ENCODE measurements around the gene FADD. TPM values are rescaled to one million over a fixed set of nuclear protein-coding genes. Genes with fewer than 3 reads are reported as not detected.

Gene FADD
- total and polyA plus RNA-seq, 7 experiments from 2014 or later: 9.6 to 40.9 (median 27.2) TPM

DNA sequence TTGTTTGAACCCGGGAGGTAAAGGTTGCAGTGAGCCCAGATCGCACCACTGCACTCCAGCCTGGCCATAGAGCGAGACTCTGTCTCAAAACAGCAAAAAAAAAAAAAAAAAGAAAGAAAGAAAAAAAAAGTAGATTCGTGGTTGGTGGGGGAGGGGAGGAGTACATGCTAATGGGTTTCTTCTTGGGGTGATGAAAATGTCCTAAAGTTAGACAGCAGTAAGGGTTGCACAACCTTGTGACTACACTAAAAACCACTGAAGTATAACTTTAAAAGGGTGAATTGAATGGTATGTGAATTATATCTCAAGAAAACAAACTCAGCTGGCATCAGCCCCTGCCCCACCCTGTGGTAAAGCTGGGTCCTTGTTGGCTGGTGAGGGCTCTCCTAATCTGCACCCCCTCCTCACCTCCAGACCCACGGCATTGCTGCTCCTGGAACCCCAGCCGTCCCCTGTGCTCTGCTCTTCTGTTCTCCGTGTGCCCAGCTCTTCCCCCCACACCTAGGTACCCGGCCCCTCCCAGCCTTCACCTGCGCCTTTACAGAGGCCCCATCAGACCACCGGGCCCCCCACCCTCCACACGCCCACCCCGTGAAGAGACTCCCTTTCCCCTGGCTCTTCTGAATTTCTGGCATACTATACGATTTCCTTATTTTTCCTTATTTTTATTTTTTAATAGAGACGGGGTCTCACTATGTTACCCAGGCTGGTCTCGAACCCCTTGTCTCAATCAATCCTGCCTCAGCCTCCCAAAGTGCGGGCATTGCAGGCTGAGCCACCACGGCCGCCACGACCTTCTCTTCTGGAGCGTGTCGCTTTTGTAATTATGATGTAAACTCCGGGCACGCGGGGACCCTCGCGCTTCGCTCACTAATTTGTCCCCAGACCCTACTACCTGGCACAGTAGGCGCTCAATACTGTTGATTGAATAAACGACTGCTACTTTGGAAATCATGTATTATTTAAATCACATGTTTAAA is 924 bp upstream of the FADD start:
- POLR2A ChIA-PET: interaction anchor here (1.0 to 3.3 kb wide), 2 partner anchors 69 to 527 kb away, joined by 3 to 16 read pairs; partner anchors contain the start of genes LTO1 and PPFIA1
- Histone ChIP-seq H3K36me3 (ENCODE audit: control insufficient read depth in 2 of 3, insufficient read depth in 3 of 3, low read length in 3 of 3) (peaks cover 7 to 24% (median 8%) of the 10 kb centered on the region in 3 experiments), H3K27ac (ENCODE audit: low read depth, low read length) (peak overlapping the region; percentile 81), H3K27me3 (ENCODE audit: control insufficient read depth in 2 of 2, insufficient read depth in 2 of 2, low read length in 2 of 2) (no peaks in the 10 kb centered on the region), H3K9me3 (ENCODE audit: control insufficient read depth in 2 of 3, low read length in 3 of 3) (no peaks in the 10 kb centered on the region), H3K4me1 (ENCODE audit: control insufficient read depth in 2 of 2, insufficient read depth in 2 of 2, low read length in 2 of 2) (peaks cover 21 to 34% of the 10 kb centered on the region in 2 donors), H3K4me3 (ENCODE audit: low read length) (peak overlapping the region; percentile 97)
- Mint-ChIP-seq H3K9me3 (peaks cover 0 to 1% (median 0%) of the 10 kb centered on the region in 11 donors), H3K27ac (peak overlapping the region; percentile 86 to 97 (median 94)), H3K36me3 (peaks cover 3 to 20% (median 13%) of the 10 kb centered on the region in 5 donors), H3K4me1 (peaks cover 28 to 45% (median 36%) of the 10 kb centered on the region in 7 donors), H3K27me3 (peaks cover 0 to 6% (median 0%) of the 10 kb centered on the region in 5 donors), H3K4me3 (peak overlapping the region; percentile 92 to 99 (median 96))
- intact Hi-C loops (cut with micrococcal nuclease): loop anchor here (2.0 to 10.0 kb wide), 5 partner anchors 525 to 1930 kb away; partner anchors contain the start of genes ANAPC15 (in 1 of the 2), C11orf24 (in 1 of the 2), LTO1 (in 1 of the 2) and NADSYN1 (in 1 of the 2)
- CTCF ChIA-PET: no interaction called here
- no peak for DNase-seq
- no peak for ATAC-seq

GRCh38 chr11:70203751-70204465 is 812 bp downstream of the FADD start:
- Mint-ChIP-seq H3K27ac (peak overlapping the region; percentile 93 to 99 (median 97)), H3K4me3 (peak overlapping the region; percentile 92 to 99 (median 96)), H3K9me3 (no peaks in the 10 kb centered on the region), H3K27me3 (peaks cover 0 to 6% (median 0%) of the 10 kb centered on the region in 5 donors), H3K36me3 (peaks cover 3 to 26% (median 14%) of the 10 kb centered on the region in 5 donors), H3K4me1 (peaks cover 32 to 62% (median 42%) of the 10 kb centered on the region in 7 donors)
- CTCF ChIA-PET: interaction anchor here (0.6 kb wide), 1 partner anchor 10 kb away, joined by 3 read pairs; no protein-coding TSS in a partner anchor
- H3K4me3 ChIP-seq (ENCODE audit: low read length): peak overlapping the region; percentile 97
- intact Hi-C loops (cut with micrococcal nuclease): loop anchor here (1.0 to 10.0 kb wide), 7 partner anchors 66 to 1932 kb away; partner anchors contain the start of genes LTO1 (in 2 of the 2), PPFIA1 (in 2 of the 2), ANAPC15 (in 1 of the 2) and C11orf24 (in 1 of the 2)
- no peaks in the 10 kb centered on the region for H3K9me3 ChIP-seq (ENCODE audit: control insufficient read depth in 2 of 3, low read length in 3 of 3)
- peak overlapping the region; percentile 81 for H3K27ac ChIP-seq (ENCODE audit: low read depth, low read length)
- H3K4me1 ChIP-seq (ENCODE audit: control insufficient read depth in 2 of 2, insufficient read depth in 2 of 2, low read length in 2 of 2): peaks cover 21 to 34% of the 10 kb centered on the region in 2 donors
- DNase-seq: peak; percentile 48 to 92 (median 79)
- H3K36me3 ChIP-seq (ENCODE audit: control insufficient read depth in 2 of 3, insufficient read depth in 3 of 3, low read length in 3 of 3): peaks cover 14 to 41% (median 19%) of the 10 kb centered on the region in 3 experiments
- ATAC-seq: peak; percentile 86
- no peaks in the 10 kb centered on the region for H3K27me3 ChIP-seq (ENCODE audit: control insufficient read depth in 2 of 2, insufficient read depth in 2 of 2, low read length in 2 of 2)
- POLR2A ChIA-PET: interaction anchor here (0.9 to 3.3 kb wide), 5 partner anchors 10 to 522 kb away, joined by 3 to 16 read pairs (median 4); partner anchors contain the start of gene PPFIA1

DNA sequence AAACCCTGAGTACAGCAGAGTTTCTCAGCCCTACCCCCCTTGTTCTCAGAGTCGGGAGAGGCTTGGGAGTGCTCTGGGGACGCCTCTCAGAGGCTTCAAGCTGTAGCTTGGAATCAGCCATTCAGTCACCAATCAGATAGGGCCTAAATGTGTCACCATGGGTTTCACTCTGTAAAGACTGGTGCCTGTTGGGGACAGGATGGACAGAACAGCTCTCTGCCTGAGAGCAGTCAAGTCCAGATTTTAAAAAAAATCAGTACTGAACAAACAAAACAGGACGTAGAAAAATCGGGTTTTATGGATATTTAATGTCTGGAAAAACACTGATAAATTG is 1.3 kb downstream of the FADD start:
- Mint-ChIP-seq H3K27ac (peak overlapping the region; percentile 93 to 99 (median 97)), H3K4me3 (peak overlapping the region; percentile 92 to 99 (median 96)), H3K4me1 (peaks cover 34 to 67% (median 48%) of the 10 kb centered on the region in 7 donors), H3K27me3 (peaks cover 0 to 4% (median 0%) of the 10 kb centered on the region in 5 donors), H3K36me3 (peaks cover 3 to 31% (median 19%) of the 10 kb centered on the region in 5 donors), H3K9me3 (no peaks in the 10 kb centered on the region)
- peak overlapping the region; percentile 97 for H3K4me3 ChIP-seq (ENCODE audit: low read length)
- peaks cover 21 to 34% of the 10 kb centered on the region in 2 donors for H3K4me1 ChIP-seq (ENCODE audit: control insufficient read depth in 2 of 2, insufficient read depth in 2 of 2, low read length in 2 of 2)
- ChIA-PET CTCF (interaction anchor here (0.6 kb wide), 1 partner anchor 9 kb away, joined by 3 read pairs; no protein-coding TSS in a partner anchor), POLR2A (interaction anchor here (0.9 to 3.3 kb wide), 5 partner anchors 11 to 522 kb away, joined by 3 to 16 read pairs (median 4); partner anchors contain the start of gene PPFIA1)
- peaks cover 14 to 46% (median 19%) of the 10 kb centered on the region in 3 experiments for H3K36me3 ChIP-seq (ENCODE audit: control insufficient read depth in 2 of 3, insufficient read depth in 3 of 3, low read length in 3 of 3)
- intact Hi-C loops (cut with micrococcal nuclease): loop anchor here (5.0 to 10.0 kb wide), 4 partner anchors 527 to 1932 kb away; partner anchors contain the start of genes ANAPC15 (in 1 of the 2), C11orf24 (in 1 of the 2) and LTO1 (in 1 of the 2)
- H3K9me3 ChIP-seq (ENCODE audit: control insufficient read depth in 2 of 3, low read length in 3 of 3): no peaks in the 10 kb centered on the region
- DNase-seq: no peak
- H3K27ac ChIP-seq (ENCODE audit: low read depth, low read length): peak overlapping the region; percentile 81
- ATAC-seq: no peak
- no peaks in the 10 kb centered on the region for H3K27me3 ChIP-seq (ENCODE audit: control insufficient read depth in 2 of 2, insufficient read depth in 2 of 2, low read length in 2 of 2)

GRCh38 chr11:70205049-70205725 is 2.1 kb downstream of the FADD start:
- Histone ChIP-seq H3K36me3 (ENCODE audit: control insufficient read depth in 2 of 3, insufficient read depth in 3 of 3, low read length in 3 of 3) (peaks cover 14 to 47% (median 19%) of the 10 kb centered on the region in 3 experiments), H3K27ac (ENCODE audit: low read depth, low read length) (peak overlapping the region; percentile 81), H3K4me1 (ENCODE audit: control insufficient read depth in 2 of 2, insufficient read depth in 2 of 2, low read length in 2 of 2) (peaks cover 21 to 34% of the 10 kb centered on the region in 2 donors), H3K9me3 (ENCODE audit: control insufficient read depth in 2 of 3, low read length in 3 of 3) (no peaks in the 10 kb centered on the region), H3K27me3 (ENCODE audit: control insufficient read depth in 2 of 2, insufficient read depth in 2 of 2, low read length in 2 of 2) (no peaks in the 10 kb centered on the region), H3K4me3 (ENCODE audit: low read length) (peak overlapping the region; percentile 97)
- DNase-seq (no peak), ATAC-seq (no peak)
- H3K27me3 Mint-ChIP-seq: no peaks in the 10 kb centered on the region
- peaks cover 3 to 36% (median 20%) of the 10 kb centered on the region in 5 donors for H3K36me3 Mint-ChIP-seq
- peaks cover 38 to 74% (median 52%) of the 10 kb centered on the region in 7 donors for H3K4me1 Mint-ChIP-seq
- ChIA-PET CTCF (no interaction called here), POLR2A (interaction anchor here (1.1 to 3.3 kb wide), 2 partner anchors 63 to 66 kb away, joined by 4 to 16 read pairs; partner anchors contain the start of gene PPFIA1)
- peak overlapping the region; percentile 92 to 99 (median 96) for H3K4me3 Mint-ChIP-seq
- no peaks in the 10 kb centered on the region for H3K9me3 Mint-ChIP-seq
- intact Hi-C loops (cut with micrococcal nuclease): loop anchor here in 1 of 2 donors (10.0 kb wide), 1 partner anchor 1910 kb away; the partner anchor contains the start of gene ANAPC15
- H3K27ac Mint-ChIP-seq: peak overlapping the region; percentile 82 to 99 (median 97)

- intact Hi-C loops (cut with micrococcal nuclease): loop anchor here in 1 of 2 donors (10.0 kb wide), 1 partner anchor 1909 kb away; the partner anchor contains the start of gene ANAPC15
- ATAC-seq: no peak
Observed at GRCh38 chr11:70205766-70206165, 2.7 kb downstream of the FADD start.

More at GRCh38 chr11:70205766-70206165, 2.7 kb downstream of the FADD start:
- H3K4me1 Mint-ChIP-seq: peaks cover 38 to 74% (median 53%) of the 10 kb centered on the region in 7 donors
- CTCF ChIA-PET: no interaction called here
- no peaks in the 10 kb centered on the region for H3K9me3 Mint-ChIP-seq
- peaks cover 3 to 37% (median 20%) of the 10 kb centered on the region in 5 donors for H3K36me3 Mint-ChIP-seq
- peak overlapping the region; percentile 65 to 99 (median 95) for H3K27ac Mint-ChIP-seq
- Histone ChIP-seq H3K4me1 (ENCODE audit: control insufficient read depth in 2 of 2, insufficient read depth in 2 of 2, low read length in 2 of 2) (peaks cover 21 to 34% of the 10 kb centered on the region in 2 donors), H3K9me3 (ENCODE audit: control insufficient read depth in 2 of 3, low read length in 3 of 3) (no peaks in the 10 kb centered on the region), H3K36me3 (ENCODE audit: control insufficient read depth in 2 of 3, insufficient read depth in 3 of 3, low read length in 3 of 3) (peaks cover 14 to 47% (median 19%) of the 10 kb centered on the region in 3 experiments), H3K27ac (ENCODE audit: low read depth, low read length) (peak overlapping the region; percentile 34), H3K27me3 (ENCODE audit: control insufficient read depth in 2 of 2, insufficient read depth in 2 of 2, low read length in 2 of 2) (no peaks in the 10 kb centered on the region), H3K4me3 (ENCODE audit: low read length) (no peak overlapping the region)
- POLR2A ChIA-PET: interaction anchor here (1.1 to 3.3 kb wide), 2 partner anchors 62 to 66 kb away, joined by 4 to 16 read pairs; partner anchors contain the start of gene PPFIA1
- no peaks in the 10 kb centered on the region for H3K27me3 Mint-ChIP-seq
- H3K4me3 Mint-ChIP-seq: peak overlapping the region; percentile 32 to 99 (median 96)
- no peak for DNase-seq

Measured in naive thymus-derived CD4-positive, alpha-beta T cell (primary cell).